Measurements from ENCODE around the gene CXCR5. TPM values are rescaled to one million over a fixed set of nuclear protein-coding genes. Genes with fewer than 3 reads are reported as not detected.
A peak's percentile ranks its signal among the peaks of the same experiment; 100 is the strongest.

CXCR5 gene
- total and polyA plus RNA-seq, 10 donors: 25.0 to 66.6 (median 34.3) TPM

- intact Hi-C loops (cut with DNase I; ENCODE audit: low total_unique reads): no loop called here
- Histone ChIP-seq H3K36me3 (no peaks in the 10 kb centered on the region), H3K4me3 (no peak overlapping the region), H3K4me1 (peaks cover 9 to 32% (median 12%) of the 10 kb centered on the region in 6 donors), H3K27me3 (replicated peaks in 1 of 7) (no peaks in the 10 kb centered on the region), H3K27ac (no peak overlapping the region), H3K9me3 (no peaks in the 10 kb centered on the region)
- DNase-seq: no peak
- 73 to 87% (median 85%) methylated on average over 11 of the region's 11 CpGs for WGBS, 5 donors
- TF ChIP-seq POLR2A (IDR thresholded peaks at IDR 0.05) (no peak), POLR2AphosphoS5 (IDR thresholded peaks at IDR 0.05) (no peak), CTCF (IDR thresholded peaks at IDR 0.05 in 8 of 11, conservative IDR thresholded peaks at IDR 0.05 in 3 of 11) (no peak)
These were observed 55.1 kb downstream of the CXCR5 start for GRCh38 chr11:118938491-118939403.

- H3K4me3 ChIP-seq: no peak overlapping the region
- no peaks in the 10 kb centered on the region for H3K36me3 ChIP-seq
- no peaks in the 10 kb centered on the region for H3K27me3 ChIP-seq (replicated peaks in 1 of 7)
- intact Hi-C loops (cut with DNase I; ENCODE audit: low total_unique reads): no loop called here
- TF ChIP-seq POLR2A (IDR thresholded peaks at IDR 0.05) (no peak), CTCF (IDR thresholded peaks at IDR 0.05 in 8 of 11, conservative IDR thresholded peaks at IDR 0.05 in 3 of 11) (no peak), POLR2AphosphoS5 (IDR thresholded peaks at IDR 0.05) (no peak)
- WGBS, 5 donors: 76 to 84% (median 81%) methylated on average over 8 of the region's 8 CpGs
- DNase-seq: no peak
- H3K27ac ChIP-seq: no peak overlapping the region
- no peaks in the 10 kb centered on the region for H3K9me3 ChIP-seq
- peaks cover 9 to 32% (median 12%) of the 10 kb centered on the region in 6 donors for H3K4me1 ChIP-seq
These were observed 55.8 kb downstream of the CXCR5 start for GRCh38 chr11:118939404-118939915.

GRCh38 chr11:118939953-118940598 is 56.4 kb downstream of the CXCR5 start:
- Histone ChIP-seq H3K27ac (no peak overlapping the region), H3K4me3 (no peak overlapping the region), H3K4me1 (peaks cover 9 to 26% (median 12%) of the 10 kb centered on the region in 6 donors), H3K27me3 (replicated peaks in 1 of 7) (no peaks in the 10 kb centered on the region), H3K36me3 (no peaks in the 10 kb centered on the region), H3K9me3 (no peaks in the 10 kb centered on the region)
- intact Hi-C loops (cut with DNase I; ENCODE audit: low total_unique reads): loop anchor here (5.0 kb wide), 1 partner anchor 253 kb away; no protein-coding TSS in a partner anchor
- TF ChIP-seq CTCF (IDR thresholded peaks at IDR 0.05 in 8 of 11, conservative IDR thresholded peaks at IDR 0.05 in 3 of 11) (no peak), POLR2AphosphoS5 (IDR thresholded peaks at IDR 0.05) (peak in 2 of 3 donors; percentile 22 to 39)
- WGBS, 5 donors: 25 to 36% (median 28%) methylated on average over 10 to 13 of the region's 13 CpGs
- peak; percentile 84 for DNase-seq

- H3K27ac ChIP-seq: no peak overlapping the region
- H3K9me3 ChIP-seq: no peaks in the 10 kb centered on the region
- no peak overlapping the region for H3K4me3 ChIP-seq
- peaks cover 0 to 11% (median 0%) of the 10 kb centered on the region in 7 donors for H3K27me3 ChIP-seq (replicated peaks in 1 of 7)
- H3K36me3 ChIP-seq: no peaks in the 10 kb centered on the region
- intact Hi-C loops (cut with DNase I; ENCODE audit: low total_unique reads): no loop called here
- no peak for DNase-seq
- TF ChIP-seq POLR2A (IDR thresholded peaks at IDR 0.05): no peak
- TF ChIP-seq CTCF (IDR thresholded peaks at IDR 0.05 in 8 of 11, conservative IDR thresholded peaks at IDR 0.05 in 3 of 11): no peak
- TF ChIP-seq POLR2AphosphoS5 (IDR thresholded peaks at IDR 0.05): no peak
- H3K4me1 ChIP-seq: no peaks in the 10 kb centered on the region
- 26 to 39% (median 38%) methylated on average over 2 of the region's 2 CpGs for WGBS, 5 donors
These were observed 63.4 kb downstream of the CXCR5 start for GRCh38 chr11:118947091-118947490.

Measured in spleen (tissue), 11 donors.